ENCODE data around the gene TANK. TPM values are rescaled to one million over a fixed set of nuclear protein-coding genes. Genes with fewer than 3 reads are reported as not detected.

TANK gene
- total and polyA plus RNA-seq, 2 of the 13 experiments (the other 11 are each of a cell fraction or from before 2014, with no cell fraction given), result 66.9 to 96.1 TPM

GRCh38 chr2:161122772-161123530 is 37.3 kb upstream of the TANK start (continued):
- TF ChIP-seq ZNF142 (CRISPR knock-in tag; IDR thresholded peaks at IDR 0.05), result no peak
- no peak for TF ChIP-seq MAF1 (CRISPR knock-in tag; IDR thresholded peaks at IDR 0.05; ENCODE audit: borderline replicate concordance)
- TF ChIP-seq CBFB (CRISPR knock-in tag; IDR thresholded peaks at IDR 0.05), result no peak
- TF ChIP-seq RXRB (CRISPR knock-in tag; IDR thresholded peaks at IDR 0.05; ENCODE audit: borderline replicate concordance), result peak; percentile 67
- TF ChIP-seq HOMEZ (CRISPR knock-in tag; IDR thresholded peaks at IDR 0.05; ENCODE audit: low read depth), result 0 out of 2 replicates have a peak, but pooled peaks have one; percentile 69
- no peak for TF ChIP-seq PHF21A (CRISPR knock-in tag; IDR thresholded peaks at IDR 0.05)
- TF ChIP-seq ZZZ3 (CRISPR knock-in tag; IDR thresholded peaks at IDR 0.05; ENCODE audit: borderline replicate concordance), result no peak
- TF ChIP-seq TMF1 (CRISPR knock-in tag; IDR thresholded peaks at IDR 0.05; ENCODE audit: low read depth), result no peak
- TF ChIP-seq, protein P1, sequence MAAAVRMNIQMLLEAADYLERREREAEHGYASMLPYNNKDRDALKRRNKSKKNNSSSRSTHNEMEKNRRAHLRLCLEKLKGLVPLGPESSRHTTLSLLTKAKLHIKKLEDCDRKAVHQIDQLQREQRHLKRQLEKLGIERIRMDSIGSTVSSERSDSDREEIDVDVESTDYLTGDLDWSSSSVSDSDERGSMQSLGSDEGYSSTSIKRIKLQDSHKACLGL (CRISPR knock-in tag; IDR thresholded peaks at IDR 0.05), result no peak
- no peak for TF ChIP-seq RARG (CRISPR knock-in tag; IDR thresholded peaks at IDR 0.05; ENCODE audit: low read depth)
- TF ChIP-seq, protein P2, sequence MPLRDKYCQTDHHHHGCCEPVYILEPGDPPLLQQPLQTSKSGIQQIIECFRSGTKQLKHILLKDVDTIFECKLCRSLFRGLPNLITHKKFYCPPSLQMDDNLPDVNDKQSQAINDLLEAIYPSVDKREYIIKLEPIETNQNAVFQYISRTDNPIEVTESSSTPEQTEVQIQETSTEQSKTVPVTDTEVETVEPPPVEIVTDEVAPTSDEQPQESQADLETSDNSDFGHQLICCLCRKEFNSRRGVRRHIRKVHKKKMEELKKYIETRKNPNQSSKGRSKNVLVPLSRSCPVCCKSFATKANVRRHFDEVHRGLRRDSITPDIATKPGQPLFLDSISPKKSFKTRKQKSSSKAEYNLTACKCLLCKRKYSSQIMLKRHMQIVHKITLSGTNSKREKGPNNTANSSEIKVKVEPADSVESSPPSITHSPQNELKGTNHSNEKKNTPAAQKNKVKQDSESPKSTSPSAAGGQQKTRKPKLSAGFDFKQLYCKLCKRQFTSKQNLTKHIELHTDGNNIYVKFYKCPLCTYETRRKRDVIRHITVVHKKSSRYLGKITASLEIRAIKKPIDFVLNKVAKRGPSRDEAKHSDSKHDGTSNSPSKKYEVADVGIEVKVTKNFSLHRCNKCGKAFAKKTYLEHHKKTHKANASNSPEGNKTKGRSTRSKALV (CRISPR knock-in tag; IDR thresholded peaks at IDR 0.05), result no peak
- TF ChIP-seq POLR2AphosphoS2 (IDR thresholded peaks at IDR 0.05; ENCODE audit: low read depth, low read length), result no peak
- TF ChIP-seq DPF2 (CRISPR knock-in tag; IDR thresholded peaks at IDR 0.05; ENCODE audit: borderline replicate concordance, low read depth), result no peak
- no peak for TF ChIP-seq ZNF496 (CRISPR knock-in tag; IDR thresholded peaks at IDR 0.05; ENCODE audit: insufficient replicate concordance)
- no peak for TF ChIP-seq TBP (CRISPR knock-in tag; IDR thresholded peaks at IDR 0.05)
- TF ChIP-seq ZNF337 (CRISPR knock-in tag; IDR thresholded peaks at IDR 0.05; ENCODE audit: borderline replicate concordance, low read depth), result no peak
- TF ChIP-seq ZBTB34 (CRISPR knock-in tag; IDR thresholded peaks at IDR 0.05), result no peak
- TF ChIP-seq ZMYM4 (CRISPR knock-in tag; IDR thresholded peaks at IDR 0.05), result no peak

Data from HepG2 (cell line).